Measurements from ENCODE around the gene LMF1.
"Not testable (repeated sequence)": the region's sequence is repeated elsewhere in the genome, so short reads cannot be mapped to it uniquely, and the experiment has no call there.

The LMF1 gene

GRCh38 chr16:952321-952720 is 18.5 kb downstream of the LMF1 start:
- no peak for TF ChIP-seq CTCF (IDR thresholded peaks at IDR 0.05; ENCODE audit: low read depth, low read length, missing control alignments)
- no peak overlapping the region for H3K4me3 ChIP-seq (replicated peaks; ENCODE audit: low read depth, low read length)
- no peak for DNase-seq (ENCODE audit: extremely low read depth, low read depth)

- DNase-seq (ENCODE audit: extremely low read depth, low read depth): no peak
- TF ChIP-seq CTCF (IDR thresholded peaks at IDR 0.05; ENCODE audit: low read depth, low read length, missing control alignments): no peak
Observed at GRCh38 chr16:951660-952301, 19.0 kb downstream of the LMF1 start.

GRCh38 chr16:950733-951573 is 19.8 kb downstream of the LMF1 start:
- DNase-seq (ENCODE audit: extremely low read depth, low read depth); H3K4me3 ChIP-seq (replicated peaks; ENCODE audit: low read depth, low read length): not testable (repeated sequence)

More at GRCh38 chr16:951660-952301, 19.0 kb downstream of the LMF1 start:
- H3K4me3 ChIP-seq (replicated peaks; ENCODE audit: low read depth, low read length): no peak overlapping the region

GRCh38 chr16:948767-949166 is 22.0 kb downstream of the LMF1 start:
- not testable (repeated sequence) for DNase-seq (ENCODE audit: extremely low read depth, low read depth); H3K4me3 ChIP-seq (replicated peaks; ENCODE audit: low read depth, low read length)

GRCh38 chr16:947922-948303 is 22.9 kb downstream of the LMF1 start:
- not testable (repeated sequence) for H3K4me3 ChIP-seq (replicated peaks; ENCODE audit: low read depth, low read length); DNase-seq (ENCODE audit: extremely low read depth, low read depth)

DNA sequence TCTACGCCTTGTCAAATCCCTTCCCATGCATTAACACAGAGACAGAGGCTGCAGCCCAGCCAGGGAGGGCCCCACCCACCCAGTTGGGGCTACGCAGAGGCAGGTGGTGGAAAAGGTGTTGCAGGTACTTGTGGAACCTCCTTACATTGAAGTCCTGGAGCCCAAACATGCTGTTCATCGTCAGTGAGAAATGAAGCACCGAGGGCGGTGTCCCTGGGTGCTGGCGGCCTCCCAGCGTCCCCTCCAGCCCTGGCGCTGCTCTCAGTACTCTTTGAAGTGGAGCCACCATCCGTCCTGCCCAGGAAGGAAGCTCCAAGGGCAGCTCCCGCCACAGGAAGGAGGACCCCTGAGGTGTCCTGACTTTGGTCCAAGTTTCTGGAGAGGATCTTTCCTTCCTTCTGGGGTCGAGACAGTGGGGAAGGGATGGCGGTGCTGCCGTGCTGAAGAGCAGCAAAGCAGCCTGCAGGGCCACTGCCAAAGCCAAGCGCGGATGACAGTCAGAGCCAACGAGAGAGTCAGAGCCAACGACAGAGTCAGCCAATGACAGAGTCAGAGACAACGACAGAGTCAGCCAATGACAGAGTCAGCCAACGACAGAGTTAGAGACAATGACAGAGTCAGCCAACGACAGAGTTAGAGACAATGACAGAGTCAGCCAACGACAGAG is 23.4 kb downstream of the LMF1 start:
- no peak for TF ChIP-seq CTCF (IDR thresholded peaks at IDR 0.05; ENCODE audit: low read depth, low read length, missing control alignments)
- H3K4me3 ChIP-seq (replicated peaks; ENCODE audit: low read depth, low read length): no peak overlapping the region

GRCh38 chr16:946048-946395 is 24.8 kb downstream of the LMF1 start:
- no peak for DNase-seq (ENCODE audit: extremely low read depth, low read depth)
- no peak overlapping the region for H3K4me3 ChIP-seq (replicated peaks; ENCODE audit: low read depth, low read length)
- TF ChIP-seq CTCF (IDR thresholded peaks at IDR 0.05; ENCODE audit: low read depth, low read length, missing control alignments): no peak

More for the DNA sequence above, 23.4 kb downstream of the LMF1 start:
- no peak for DNase-seq (ENCODE audit: extremely low read depth, low read depth)

DNA sequence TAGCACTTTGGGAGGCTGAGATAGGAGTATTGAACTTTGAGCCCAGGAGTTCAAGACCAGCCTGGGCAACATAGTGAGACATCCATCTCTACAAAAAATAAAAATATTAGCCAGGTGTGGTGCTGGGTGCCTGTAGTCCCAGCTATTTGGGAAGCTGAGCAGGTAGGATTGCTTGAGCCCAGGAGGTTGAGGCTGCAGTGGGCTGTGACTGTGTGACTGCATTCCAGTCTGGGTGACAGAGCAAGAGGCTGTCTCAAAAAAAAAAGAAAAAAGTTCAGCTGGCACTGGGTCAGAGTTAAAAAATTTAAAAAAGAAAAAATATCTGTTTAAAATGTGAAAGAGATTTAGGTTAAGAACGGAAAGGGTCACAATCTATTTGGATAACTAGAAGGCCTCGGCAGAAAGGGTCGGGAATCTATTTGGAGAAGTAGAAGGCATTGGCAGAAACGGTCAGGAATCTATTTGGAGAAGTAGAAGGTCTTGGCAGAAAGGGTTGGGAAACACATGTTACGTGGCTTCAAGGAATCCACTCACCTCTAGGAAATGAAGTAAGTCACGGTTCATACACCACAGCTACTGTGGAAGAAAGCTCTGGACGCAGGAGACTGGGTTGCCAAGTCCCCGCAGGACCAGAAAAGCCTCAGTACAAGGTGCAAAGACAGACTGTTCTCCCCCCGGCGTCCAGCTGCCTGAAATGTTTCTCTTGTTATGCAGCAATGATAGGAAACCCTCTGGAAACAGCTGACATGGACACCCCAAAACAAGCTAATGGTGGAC is 25.3 kb downstream of the LMF1 start:
- no peak for DNase-seq (ENCODE audit: extremely low read depth, low read depth)
- no peak overlapping the region for H3K4me3 ChIP-seq (replicated peaks; ENCODE audit: low read depth, low read length)
- no peak for TF ChIP-seq CTCF (IDR thresholded peaks at IDR 0.05; ENCODE audit: low read depth, low read length, missing control alignments)

Data from HFF-Myc (cell line).